GM13976 (cell line): ENCODE data around the gene ITIH4.

ENCODE experiments used
- DNase-seq: peaks from one replicate; pipeline ENCODE4 v3.0.0; 2012; ENCODE audit warnings: low spot score
- CTCF ChIP-seq: IDR thresholded peaks from 2 replicates; pipeline ENCODE4 v1.5.1; 2012; ENCODE audit warnings: borderline replicate concordance, mild to moderate bottlenecking; ENCODE audit not compliant: insufficient read depth; ENCODE audit errors: extremely low read depth, missing control alignments, control extremely low read depth
- in situ Hi-C: fragments of 300-500 bp; cut with MboI; formaldehyde crosslinking; loops from one replicate; pipeline ENCODE4 v1.12.0; 2022; ENCODE audit warnings: low sequenced_read_pairs, mixed read lengths, inconsistent platforms; ENCODE audit not compliant: unreplicated experiment

ITIH4 gene

GRCh38 chr3:52829906-52830463 lies 487 bp downstream of the ITIH4 start:
- no peak for TF ChIP-seq CTCF
- no peak for DNase-seq
- in situ Hi-C loops = no loop called here

DNA sequence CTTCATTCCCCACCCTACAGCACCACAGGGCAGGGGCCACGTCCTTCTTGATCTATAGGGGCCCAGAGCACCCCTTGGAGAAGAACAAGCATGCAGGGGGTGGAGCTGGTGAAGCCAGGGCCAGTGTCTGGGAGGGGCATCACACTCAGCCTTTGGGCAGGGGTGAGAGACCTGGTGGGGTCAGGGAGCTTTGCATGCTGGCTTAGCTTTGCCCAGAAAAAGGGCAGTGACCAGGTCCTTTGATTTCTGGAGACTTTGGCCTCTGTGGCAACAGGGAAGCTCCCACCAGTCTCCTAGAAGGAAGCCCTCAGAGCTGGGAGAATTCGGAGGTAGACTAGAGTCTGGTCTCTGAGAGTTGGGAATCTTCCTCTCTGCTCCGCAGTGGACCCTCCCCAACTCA lies 990 bp downstream of the ITIH4 start:
- DNase-seq = no peak
- TF ChIP-seq CTCF = no peak
- in situ Hi-C loops = no loop called here

DNA sequence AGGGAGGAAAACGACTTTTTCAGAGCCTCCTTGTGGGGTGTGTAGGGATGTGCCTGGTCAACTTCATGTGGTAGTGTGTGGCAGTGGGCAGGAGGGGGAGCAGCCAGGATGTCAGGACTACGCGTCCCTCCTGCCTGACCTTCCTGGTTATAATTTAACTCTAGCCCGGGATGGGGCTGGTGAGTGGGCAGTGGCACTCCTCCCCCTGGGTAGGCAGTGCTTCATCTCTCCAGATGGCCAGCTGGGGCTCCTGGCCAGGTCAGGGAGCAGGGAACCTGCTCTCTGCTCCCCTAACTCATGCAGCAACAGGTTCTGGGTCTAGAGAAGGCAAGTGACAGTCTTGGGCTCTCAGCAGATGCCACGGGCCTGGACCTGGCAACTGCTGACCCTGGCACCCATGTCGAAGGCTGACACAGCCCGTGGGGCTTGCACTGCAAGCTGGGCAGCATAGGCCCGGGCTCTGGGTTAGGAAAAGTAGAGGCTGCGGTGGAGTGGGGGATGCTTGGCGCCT lies 2.6 kb downstream of the ITIH4 start:
- DNase-seq = no peak
- in situ Hi-C loops = no loop called here
- TF ChIP-seq CTCF = no peak

DNA sequence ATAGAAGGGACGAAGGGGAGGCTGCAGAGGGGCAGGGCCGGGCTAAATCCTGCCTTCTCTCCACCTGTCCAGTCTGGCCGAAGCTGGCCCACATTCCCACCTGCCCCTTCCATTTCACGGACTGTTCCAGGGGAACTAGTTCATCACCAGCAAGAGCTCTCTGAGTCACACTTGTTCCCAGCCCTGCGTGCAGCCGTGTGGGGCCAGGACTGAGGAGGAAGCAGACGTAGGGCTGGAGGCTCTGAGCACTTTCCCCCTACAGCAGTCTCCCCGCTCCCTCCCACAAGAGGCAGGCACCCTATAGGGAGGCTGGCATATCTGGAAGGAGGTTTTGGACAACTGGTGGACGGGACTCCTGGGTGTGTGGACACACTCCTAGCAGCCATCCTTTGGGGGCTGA lies 3.0 kb downstream of the ITIH4 start:
- no peak for DNase-seq
- in situ Hi-C loops = no loop called here
- no peak for TF ChIP-seq CTCF

DNA sequence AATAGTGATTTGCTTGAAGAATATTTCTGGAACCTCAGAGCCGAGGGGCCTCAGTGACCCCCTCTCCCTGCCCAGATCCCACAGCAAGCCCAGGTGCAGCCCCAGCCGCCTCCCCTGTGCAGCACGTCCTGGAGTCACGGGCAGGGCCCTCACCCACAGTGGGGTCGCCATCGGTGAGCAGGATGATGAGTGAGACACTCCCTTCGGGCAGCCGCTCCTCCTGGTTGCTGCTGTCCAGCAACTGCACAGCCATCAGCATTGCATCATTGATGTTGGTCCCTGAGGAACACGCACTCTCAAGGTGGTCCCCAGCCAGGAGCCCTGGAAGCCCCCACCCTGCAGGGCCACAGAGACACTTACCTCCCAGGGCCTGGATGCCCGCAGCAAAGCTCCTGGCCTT lies 6.4 kb downstream of the ITIH4 start:
- no peak for TF ChIP-seq CTCF
- in situ Hi-C loops = no loop called here
- no peak for DNase-seq

DNA sequence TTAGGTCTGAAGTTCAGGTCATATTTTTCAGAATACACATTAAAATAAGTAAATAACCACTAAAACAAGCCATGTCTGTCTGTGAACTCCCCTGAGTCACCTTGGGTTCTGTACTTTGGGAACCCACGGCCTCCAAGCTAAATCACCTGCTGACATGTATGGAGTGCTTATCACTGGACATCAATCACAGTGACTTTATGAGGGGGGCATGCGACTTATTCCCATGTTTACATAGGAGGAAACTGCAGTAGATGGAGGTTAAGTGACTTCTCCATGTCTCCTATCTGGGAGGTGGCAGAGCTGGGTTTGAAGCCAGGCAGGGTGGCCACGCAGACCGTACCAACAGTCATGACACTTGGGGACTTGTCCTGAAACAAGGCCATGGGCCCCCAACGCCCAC lies 8.1 kb downstream of the ITIH4 start:
- TF ChIP-seq CTCF = no peak
- in situ Hi-C loops = no loop called here
- no peak for DNase-seq
